CD4-positive, alpha-beta T cell treated with Interleukin-15 for 1 hour (primary cell): ENCODE data around the gene ARRDC1.
"Not testable (repeated sequence)": the region's sequence is repeated elsewhere in the genome, so short reads cannot be mapped to it uniquely, and the experiment has no call there.

Experiments
- DNase-seq: peaks from one replicate; pipeline ENCODE4 v3.0.0-alpha.2; 2020

ARRDC1 gene

GRCh38 chr9:137586854-137587253 is 18.6 kb upstream of the ARRDC1 start:
- no peak for DNase-seq

- DNase-seq: no peak
These were observed 17.2 kb upstream of the ARRDC1 start for GRCh38 chr9:137588311-137588710.

- DNase-seq: no peak
These were observed 16.6 kb upstream of the ARRDC1 start for GRCh38 chr9:137588891-137589290.

GRCh38 chr9:137589441-137590122 is 15.9 kb upstream of the ARRDC1 start:
- no peak for DNase-seq

- no peak for DNase-seq
These were observed 15.4 kb upstream of the ARRDC1 start for GRCh38 chr9:137590123-137590468.

- peak; percentile 88 for DNase-seq
These were observed 14.8 kb upstream of the ARRDC1 start, which contains the start of gene ZMYND19 for GRCh38 chr9:137590469-137591383. TSS of gene ZMYND19 (minus strand) at chr9:137590512. CDS start at chr9:137590263, 249 bp downstream.

- no peak for DNase-seq
These were observed 12.7 kb upstream of the ARRDC1 start for GRCh38 chr9:137592767-137593166.

- DNase-seq: no peak
These were observed 12.3 kb upstream of the ARRDC1 start for GRCh38 chr9:137593176-137593575.

GRCh38 chr9:137596577-137596976 is 8.9 kb upstream of the ARRDC1 start:
- DNase-seq: not testable (repeated sequence)

GRCh38 chr9:137598943-137599342 is 6.5 kb upstream of the ARRDC1 start:
- no peak for DNase-seq

- no peak for DNase-seq
These were observed 2.8 kb upstream of the ARRDC1 start for GRCh38 chr9:137602661-137603060.

- no peak for DNase-seq
These were observed 1.6 kb upstream of the ARRDC1 start for GRCh38 chr9:137603879-137604278.

- DNase-seq: no peak
These were observed 970 bp upstream of the ARRDC1 start for GRCh38 chr9:137604345-137605086.

- no peak for DNase-seq
These were observed 627 bp downstream of the ARRDC1 start for GRCh38 chr9:137606005-137606621.

- DNase-seq: no peak
These were observed 1.2 kb downstream of the ARRDC1 start for GRCh38 chr9:137606734-137607138.

GRCh38 chr9:137607141-137607857 is 1.8 kb downstream of the ARRDC1 start:
- DNase-seq: no peak

- DNase-seq: no peak
These were observed 5.5 kb downstream of the ARRDC1 start for GRCh38 chr9:137610944-137611343.

GRCh38 chr9:137611623-137612609 is 6.4 kb downstream of the ARRDC1 start:
- DNase-seq: no peak

- DNase-seq: no peak
These were observed 7.3 kb downstream of the ARRDC1 start for GRCh38 chr9:137612741-137613142.

GRCh38 chr9:137613259-137613658 is 7.8 kb downstream of the ARRDC1 start:
- no peak for DNase-seq
